GM19397 (cell line): ENCODE results near the gene STK25.

Experiments
- ATAC-seq: cut with Tn5 transposase; IDR thresholded peaks from one replicate; pipeline ENCODE4 v1.9.1; 2021; ENCODE audit warnings: mild to moderate bottlenecking, moderate library complexity; ENCODE audit not compliant: unreplicated experiment

The STK25 gene

GRCh38 chr2:241496003-241496707 is 12.2 kb downstream of the STK25 start:
- ATAC-seq = no peak

GRCh38 chr2:241495172-241496002 is 13.0 kb downstream of the STK25 start:
- ATAC-seq = no peak

- no peak for ATAC-seq
These were observed 14.0 kb downstream of the STK25 start for GRCh38 chr2:241494311-241494908.

- ATAC-seq = no peak
These were observed 15.3 kb downstream of the STK25 start for GRCh38 chr2:241493092-241493491.

GRCh38 chr2:241492174-241492565 is 16.2 kb downstream of the STK25 start:
- ATAC-seq = no peak

DNA sequence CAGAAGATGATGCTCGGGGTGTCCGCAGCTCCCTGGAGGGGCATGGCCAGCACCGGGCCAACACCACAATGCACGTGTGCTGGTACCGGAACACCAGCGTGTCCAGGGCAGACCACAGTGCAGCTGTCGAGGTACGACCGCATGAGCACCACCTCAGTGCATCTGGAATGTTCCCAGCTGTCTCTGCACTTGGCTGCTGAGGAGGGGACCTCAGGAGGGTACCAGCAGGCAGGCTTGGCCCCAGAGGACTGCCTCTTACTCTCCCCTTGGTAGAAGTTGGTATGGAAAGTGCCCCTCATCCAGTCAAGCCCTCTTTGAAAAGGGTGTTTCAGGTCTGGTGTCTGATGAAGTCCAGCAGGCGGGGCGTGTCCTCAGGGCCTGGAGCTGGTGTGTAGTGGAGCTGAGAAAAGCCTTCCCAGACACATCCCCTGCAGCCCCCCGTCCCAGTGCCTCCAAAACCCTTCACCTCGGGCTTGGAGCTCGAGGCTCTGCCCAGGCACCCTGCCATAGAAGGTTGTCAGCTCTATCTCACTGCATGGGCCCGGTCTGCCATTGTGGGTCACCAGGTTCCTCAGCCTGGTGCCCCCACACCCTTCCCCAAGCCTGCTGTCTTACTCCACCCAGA is 16.7 kb downstream of the STK25 start:
- no peak for ATAC-seq

- no peak for ATAC-seq
These were observed 17.4 kb downstream of the STK25 start for GRCh38 chr2:241490825-241491506.

DNA sequence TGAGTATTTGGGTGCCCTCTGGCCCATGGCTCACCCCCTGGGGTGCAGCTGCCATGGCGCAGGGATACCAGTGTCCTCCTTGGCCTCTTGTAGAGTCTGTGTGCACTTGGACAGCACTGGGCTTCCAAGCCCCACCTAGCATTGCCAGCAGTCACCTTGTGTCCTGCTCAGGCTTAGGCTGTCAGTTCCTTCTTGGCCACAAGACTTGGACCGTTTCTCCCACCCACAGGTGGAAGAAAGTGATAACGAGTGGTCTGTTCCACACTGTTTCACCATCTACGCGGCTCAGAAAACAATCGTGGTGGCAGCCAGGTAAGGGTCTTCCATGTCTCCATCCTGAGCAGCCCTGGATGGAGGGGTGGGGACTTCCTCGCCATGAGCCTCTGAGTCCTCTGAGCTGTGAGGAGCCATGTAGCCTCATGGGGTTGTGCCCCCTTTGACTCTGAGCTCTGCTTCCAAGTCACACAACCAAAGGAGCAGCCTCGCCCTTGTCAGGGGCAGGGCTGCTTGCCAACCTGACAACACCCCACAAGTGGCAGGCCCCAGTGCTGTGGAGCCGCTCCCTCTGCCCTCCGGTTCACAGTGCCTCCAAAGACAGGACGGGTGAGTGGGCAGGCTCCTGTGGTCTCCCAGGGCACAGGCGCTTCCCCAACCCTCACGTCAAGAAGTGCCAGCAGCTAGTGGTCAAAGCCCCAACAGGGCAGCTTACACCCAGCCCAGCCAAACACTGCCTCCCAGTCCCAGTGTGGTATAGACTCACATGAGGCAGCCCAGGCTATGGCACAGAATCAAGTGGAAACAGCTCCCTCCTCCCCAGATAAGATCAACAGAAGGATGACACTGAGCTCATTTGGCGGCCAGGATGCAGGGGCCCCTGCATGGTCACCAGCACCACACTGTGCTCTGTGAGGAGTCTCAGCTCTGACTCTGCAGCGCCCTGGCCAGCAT is 18.4 kb downstream of the STK25 start:
- no peak for ATAC-seq

GRCh38 chr2:241489088-241489487 is 19.3 kb downstream of the STK25 start:
- ATAC-seq = no peak

DNA sequence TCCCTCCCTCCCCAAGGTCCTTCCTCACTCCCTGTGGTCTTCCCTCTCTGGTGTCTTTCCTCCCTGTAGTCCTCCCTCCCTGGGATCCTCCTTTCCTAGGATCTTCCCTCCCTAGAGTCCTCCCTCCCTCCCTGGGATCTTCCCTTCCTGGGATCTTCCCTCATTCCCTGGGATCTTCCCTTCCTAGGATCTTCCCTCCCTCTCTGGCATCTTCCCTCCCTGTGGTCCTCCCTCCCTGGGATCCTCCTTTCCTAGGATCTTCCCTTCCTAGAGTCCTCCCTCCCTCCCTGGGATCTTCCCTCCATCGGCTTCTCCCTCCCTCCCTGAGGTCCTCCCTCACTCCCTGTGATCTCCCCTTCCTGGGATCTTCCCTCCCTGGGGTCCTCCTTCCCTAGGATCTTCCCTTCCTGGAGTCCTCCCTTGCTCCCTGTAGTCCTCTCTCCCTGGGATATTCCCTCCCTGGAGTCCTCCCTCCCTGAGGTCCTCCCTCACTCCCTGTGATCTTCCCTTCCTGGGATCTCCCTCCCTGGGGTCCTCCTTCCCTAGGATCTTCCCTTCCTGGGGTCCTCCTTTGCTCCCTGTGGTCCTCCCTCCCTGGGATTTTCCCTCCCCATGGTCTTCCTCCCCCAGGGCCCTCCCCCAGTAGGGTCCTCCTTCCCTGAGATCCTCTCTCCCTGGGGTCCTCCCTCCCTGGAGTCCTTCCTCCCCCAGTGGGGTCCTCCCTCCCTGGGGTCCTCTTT is 23.0 kb downstream of the STK25 start:
- ATAC-seq = no peak

GRCh38 chr2:241483305-241483704 is 25.1 kb downstream of the STK25 start:
- ATAC-seq = no peak

DNA sequence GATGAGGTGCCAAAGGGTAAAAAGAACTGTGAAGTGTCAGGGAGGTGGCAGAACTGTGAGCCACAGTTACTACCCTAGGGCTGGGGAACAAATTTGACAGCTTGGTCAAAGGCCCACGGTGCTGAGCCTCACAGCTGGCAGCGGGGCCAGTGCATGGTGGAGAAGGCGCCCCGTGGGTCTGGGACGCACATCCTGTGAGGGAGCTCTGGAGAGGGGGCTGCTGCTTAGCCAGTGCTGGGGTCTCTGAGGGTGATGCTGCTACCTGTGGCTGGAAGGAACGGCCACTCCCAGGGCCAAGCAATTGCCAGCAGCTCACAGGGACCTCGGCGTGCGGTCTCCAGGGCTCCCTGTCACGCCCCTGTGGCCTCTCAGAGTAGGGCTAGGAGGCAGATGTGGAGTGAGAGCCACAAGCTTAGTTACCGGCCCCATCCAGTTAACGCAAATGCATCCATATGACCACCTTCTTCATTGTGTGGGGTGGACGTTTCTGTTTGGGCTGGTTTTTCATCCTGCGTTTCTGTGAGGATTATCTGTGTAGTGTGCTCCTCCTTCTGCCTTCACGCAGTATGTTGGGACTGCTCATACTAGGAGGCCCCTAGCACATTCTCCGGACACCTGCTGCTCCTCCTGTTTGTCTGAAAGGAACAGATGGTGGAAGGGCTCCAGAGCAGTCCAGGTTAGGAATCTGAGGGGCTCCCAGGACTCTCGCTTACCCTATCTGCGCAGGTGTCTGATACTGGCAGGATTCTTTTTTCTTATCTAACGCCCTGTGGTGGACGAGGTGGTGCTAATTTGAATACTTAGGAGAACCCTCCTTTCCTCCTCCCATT is 26.0 kb downstream of the STK25 start:
- no peak for ATAC-seq

DNA sequence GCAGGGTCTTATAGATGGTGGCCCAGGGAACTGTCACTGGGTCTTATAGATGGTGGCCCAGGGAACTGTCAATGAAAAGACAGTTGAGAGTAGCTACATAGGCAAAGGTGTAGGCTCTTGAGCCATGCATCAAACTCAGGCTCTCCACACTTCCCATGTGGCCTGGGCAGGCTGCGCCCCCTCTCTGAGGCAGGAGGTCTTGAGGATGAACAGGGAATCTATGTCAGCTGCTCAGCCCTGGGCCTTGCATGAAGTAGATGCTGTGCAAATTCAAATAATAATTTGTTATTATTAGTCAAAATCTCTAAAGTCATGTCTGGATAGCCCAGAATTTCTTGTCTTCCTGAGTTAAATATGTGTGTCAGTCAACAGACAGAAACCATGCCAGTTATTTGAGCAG is 26.7 kb downstream of the STK25 start:
- no peak for ATAC-seq

GRCh38 chr2:241479026-241479898 is 29.1 kb downstream of the STK25 start:
- ATAC-seq = no peak

GRCh38 chr2:241478166-241478565 is 30.2 kb downstream of the STK25 start:
- ATAC-seq = no peak

GRCh38 chr2:241475267-241475666 is 33.1 kb downstream of the STK25 start:
- ATAC-seq = no peak

- ATAC-seq = no peak
These were observed 35.0 kb downstream of the STK25 start for GRCh38 chr2:241473399-241473798.
